DMS53 treated with DMSO at 0.1 percent for 48 hours (cell line): ENCODE measurements around the gene TTLL3.

Experiments
- DNase-seq: peaks from one replicate; lab custom pipeline; 2025; ENCODE audit not compliant: unreplicated experiment; lab: John Stamatoyannopoulos, UW

The TTLL3 gene

GRCh38 chr3:9804996-9805395 lies 5.1 kb upstream of the TTLL3 start:
- DNase-seq: no peak

DNA sequence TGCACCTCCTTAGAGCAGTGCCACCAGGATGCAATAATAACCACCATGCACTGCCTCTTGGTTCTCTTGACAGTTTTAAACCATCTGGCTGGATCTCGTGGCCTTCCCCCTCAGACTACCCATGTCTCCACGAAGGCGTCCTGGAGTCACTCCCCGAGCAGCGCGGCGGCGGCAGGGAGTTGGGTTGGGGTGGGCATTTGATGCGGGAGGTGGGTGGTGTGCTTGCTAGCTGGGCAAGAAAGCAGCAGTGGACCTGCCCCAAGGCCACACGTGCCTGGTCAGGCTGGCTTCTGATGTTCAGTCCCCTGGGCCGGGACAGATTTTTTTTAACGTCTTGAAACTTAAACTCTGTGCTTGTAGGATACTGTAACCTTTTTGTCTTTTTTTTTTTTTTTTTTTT lies 3.9 kb upstream of the TTLL3 start:
- no peak for DNase-seq

- no peak for DNase-seq
These were observed 3.1 kb upstream of the TTLL3 start for GRCh38 chr3:9806688-9807589.

DNA sequence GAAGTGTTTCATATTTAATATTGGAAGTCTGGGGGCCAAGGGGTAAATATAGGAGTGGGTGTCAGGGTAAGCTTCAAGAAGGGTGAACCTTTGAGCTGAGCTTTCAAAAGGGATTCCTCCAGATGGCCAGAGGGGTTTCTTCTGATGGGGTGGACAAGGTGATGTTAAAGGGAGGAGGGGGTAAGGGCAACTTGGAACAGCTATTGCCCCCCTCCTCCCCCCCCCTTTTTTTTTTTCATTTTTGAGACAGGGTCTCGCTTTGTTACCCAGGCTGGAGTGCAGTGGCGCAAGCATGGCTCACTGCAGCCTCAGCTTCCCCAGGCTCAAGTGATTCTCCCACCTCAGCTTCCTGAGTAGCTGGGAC lies 2.1 kb upstream of the TTLL3 start:
- DNase-seq: no peak

DNA sequence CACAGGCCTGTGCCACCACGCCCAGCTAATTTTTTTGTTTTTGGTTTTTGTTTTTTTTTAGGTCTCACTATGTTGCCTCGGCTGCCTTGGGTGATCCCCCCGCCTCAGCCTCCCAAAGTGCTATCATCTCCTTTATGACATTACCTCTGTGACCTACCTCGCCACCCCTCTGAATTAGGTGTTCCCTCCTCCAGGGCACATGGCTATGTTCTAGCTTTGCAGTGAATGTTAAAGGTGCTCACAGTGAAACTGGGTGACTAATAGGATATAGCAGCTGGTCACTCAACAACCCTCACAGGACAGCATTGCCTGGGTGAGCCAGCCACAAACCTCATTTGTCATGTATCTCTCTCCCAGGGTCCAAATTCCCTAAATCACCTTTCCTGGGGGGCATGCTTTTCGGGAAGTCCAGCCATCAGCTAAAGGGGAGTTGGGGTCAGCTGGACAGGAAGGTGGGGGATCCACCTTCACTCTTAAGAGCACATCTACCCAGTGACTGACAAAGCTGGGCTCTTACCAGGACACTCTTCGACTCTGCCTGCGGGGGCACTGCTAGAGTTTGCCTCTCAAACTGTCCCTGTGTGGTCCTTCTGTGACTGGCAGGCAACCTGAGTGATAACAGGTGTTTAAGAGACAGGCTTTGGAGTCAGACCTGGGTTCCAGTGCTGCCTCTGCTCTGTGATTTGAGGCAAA lies 1.6 kb upstream of the TTLL3 start:
- DNase-seq: peak; percentile 7

- no peak for DNase-seq
These were observed 835 bp upstream of the TTLL3 start for GRCh38 chr3:9809239-9809614.

DNA sequence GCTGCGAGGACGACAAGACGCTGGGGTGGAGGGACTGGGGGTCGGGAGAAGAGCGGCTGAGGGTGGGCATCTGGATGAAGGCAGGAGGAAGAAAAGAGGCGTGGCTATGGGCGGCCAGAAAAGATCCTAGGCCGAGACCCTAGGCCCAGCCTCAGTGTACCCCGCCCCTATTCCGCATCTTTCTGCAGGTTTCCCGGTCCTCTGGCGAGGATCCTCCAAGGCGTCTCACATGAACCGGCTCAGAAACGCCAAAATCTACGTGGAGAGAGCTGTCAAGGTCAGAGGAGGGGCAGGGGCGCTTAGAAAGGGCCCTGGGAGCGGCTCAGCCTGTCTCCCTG lies 340 bp downstream of the TTLL3 start:
- no peak for DNase-seq

GRCh38 chr3:9810846-9811245 lies 784 bp downstream of the TTLL3 start:
- DNase-seq: no peak

- DNase-seq: no peak
These were observed 2.9 kb downstream of the TTLL3 start for GRCh38 chr3:9812870-9813483.

DNA sequence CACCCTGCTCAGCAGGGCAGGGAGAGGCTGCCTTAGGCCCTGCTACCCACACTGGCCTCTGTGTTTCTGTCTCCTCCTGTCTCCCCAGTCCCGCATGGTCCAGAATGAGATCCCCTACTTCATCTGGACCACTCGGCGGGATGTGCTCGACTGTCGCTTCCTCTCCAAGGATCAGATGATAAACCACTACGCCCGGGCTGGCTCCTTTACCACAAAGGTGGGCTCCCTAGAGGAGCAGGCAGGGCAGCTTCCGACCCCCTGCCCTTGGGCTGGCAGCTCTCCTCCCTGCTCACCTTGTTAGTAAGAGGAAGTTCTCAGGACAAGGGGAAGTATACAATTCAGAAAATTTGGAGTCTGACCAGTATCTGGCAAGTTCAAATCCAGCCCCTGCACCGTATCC lies 5.9 kb downstream of the TTLL3 start:
- no peak for DNase-seq

DNA sequence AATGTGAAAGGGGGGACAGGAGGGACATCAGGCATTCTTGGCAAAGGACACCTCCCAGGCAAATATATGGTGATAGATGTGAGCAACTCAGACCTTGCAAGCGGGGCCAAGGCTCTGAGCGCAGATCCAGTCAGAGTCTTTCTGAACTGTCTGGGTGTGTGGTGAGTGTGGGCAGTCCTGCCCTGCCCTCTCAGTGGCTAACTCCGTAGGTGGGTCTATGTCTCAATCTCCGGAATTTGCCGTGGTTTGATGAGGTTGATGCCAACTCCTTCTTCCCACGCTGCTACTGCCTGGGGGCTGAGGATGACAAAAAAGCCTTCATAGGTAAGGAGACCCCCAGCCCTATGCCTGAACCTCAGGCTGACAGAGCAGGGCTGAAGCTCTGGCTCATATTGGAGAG lies 7.4 kb downstream of the TTLL3 start:
- DNase-seq: no peak

- DNase-seq: no peak
These were observed 8.7 kb downstream of the TTLL3 start for GRCh38 chr3:9818666-9819335.

GRCh38 chr3:9820543-9820942 lies 10.5 kb downstream of the TTLL3 start:
- DNase-seq: no peak

DNA sequence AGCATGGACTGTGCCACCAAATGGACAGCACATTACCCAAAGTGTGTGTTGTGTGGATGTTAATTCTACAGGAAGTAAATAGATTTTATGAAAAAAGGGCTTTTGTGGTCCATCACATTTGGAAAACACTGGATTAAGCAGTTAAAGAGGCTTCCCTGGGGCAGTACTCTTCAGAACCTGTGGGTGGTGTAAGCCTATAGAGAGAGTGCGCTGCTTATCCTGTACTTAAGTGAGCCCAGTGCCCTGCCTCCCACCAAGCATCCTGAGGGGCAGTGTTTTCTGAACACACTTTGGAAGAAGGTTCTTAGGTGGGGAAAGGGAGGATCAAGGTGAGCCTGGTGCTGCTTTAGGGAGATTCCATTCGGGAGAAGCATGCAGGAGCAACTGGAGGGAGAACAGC lies 10.9 kb downstream of the TTLL3 start:
- no peak for DNase-seq

DNA sequence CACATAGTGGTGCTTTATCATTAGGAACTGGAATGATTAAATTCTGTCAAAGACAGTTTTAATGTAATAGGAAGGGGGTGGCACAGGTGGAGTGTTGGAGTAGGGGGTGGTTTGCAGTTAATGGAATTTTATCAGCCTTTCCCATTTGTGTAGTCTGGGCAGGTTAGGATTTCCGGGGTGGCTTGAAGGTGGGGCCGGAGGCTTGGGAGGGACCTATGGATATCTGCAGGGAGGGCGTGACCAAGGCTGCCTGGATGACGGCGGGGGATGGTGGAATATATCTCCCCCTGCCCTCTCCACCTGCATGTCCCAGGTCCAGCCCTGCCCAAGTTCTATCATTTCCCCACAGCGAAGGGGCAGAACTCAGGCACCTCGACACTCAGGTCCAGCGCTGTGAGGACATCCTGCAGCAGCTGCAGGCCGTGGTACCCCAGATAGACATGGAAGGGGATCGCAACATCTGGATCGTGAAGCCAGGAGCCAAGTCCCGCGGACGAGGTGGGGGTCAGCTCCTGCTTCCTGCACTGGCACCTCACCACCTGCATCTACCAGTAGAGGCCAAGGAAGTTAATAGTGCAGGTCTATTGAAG lies 15.5 kb downstream of the TTLL3 start:
- DNase-seq: no peak

- no peak for DNase-seq
These were observed 16.9 kb downstream of the TTLL3 start for GRCh38 chr3:9826815-9827573.

DNA sequence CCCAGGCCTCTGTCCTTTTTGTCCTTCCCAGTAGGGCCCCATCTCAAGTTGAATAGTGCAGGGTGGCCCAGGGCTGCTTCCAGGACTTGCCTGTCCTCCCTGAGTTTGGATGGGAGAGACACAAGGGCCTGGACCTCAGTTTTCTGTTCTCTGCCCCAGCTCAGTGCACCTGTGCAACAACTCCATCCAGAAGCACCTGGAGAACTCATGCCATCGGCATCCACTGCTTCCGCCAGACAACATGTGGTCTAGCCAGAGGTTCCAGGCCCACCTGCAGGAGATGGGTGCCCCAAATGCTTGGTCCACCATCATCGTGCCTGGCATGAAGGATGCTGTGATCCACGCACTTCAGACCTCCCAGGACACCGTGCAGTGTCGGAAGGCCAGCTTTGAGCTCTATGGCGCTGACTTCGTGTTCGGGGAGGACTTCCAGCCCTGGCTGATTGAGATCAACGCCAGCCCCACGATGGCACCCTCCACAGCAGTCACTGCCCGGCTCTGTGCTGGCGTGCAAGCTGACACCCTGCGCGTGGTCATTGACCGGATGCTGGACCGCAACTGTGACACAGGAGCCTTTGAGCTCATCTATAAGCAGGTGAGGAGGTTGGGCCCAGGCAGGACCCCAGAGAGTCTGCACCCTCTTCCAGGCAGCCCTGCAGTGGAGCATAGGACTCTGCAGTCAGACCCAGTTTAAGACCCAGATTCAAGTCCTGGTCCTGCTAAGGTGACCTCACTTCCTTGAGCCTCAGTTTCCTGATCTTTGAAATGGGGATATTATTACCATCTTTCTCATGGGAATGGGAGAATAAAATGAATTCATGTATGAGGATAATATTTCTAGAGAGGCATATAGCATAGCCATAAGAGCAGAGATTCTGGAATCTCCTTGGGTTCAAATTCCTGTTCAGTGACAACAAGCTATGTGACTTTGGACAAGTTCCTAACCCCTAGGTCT lies 19.0 kb downstream of the TTLL3 start:
- DNase-seq: no peak

GRCh38 chr3:9831253-9831652 lies 21.2 kb downstream of the TTLL3 start:
- no peak for DNase-seq

DNA sequence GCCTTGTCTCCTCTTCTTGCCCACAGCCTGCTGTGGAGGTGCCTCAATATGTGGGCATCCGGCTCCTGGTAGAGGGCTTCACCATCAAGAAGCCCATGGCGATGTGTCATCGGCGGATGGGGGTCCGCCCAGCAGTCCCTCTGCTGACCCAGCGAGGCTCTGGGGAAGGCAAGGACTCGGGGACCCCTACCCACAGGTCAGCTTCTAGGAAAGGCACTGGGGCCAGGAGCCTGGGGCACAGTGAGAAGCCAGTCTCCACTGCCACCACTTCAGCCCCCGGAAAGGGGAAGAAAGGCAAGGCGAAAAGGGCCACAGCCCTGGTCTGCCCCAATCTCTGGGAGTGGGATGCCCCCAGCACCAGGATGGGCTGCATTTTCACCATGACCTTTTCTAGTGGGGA lies 23.0 kb downstream of the TTLL3 start:
- no peak for DNase-seq
